HTERT RPE-1 (cell line): ENCODE measurements around the gene RASGEF1C.

Source experiments
- in situ Hi-C: fragments of 300-500 bp; cut with MboI; formaldehyde crosslinking; loops from 4 replicates; pipeline ENCODE4 v1.14.3; 2020; ENCODE audit warnings: low sequenced_read_pairs

Gene RASGEF1C

DNA sequence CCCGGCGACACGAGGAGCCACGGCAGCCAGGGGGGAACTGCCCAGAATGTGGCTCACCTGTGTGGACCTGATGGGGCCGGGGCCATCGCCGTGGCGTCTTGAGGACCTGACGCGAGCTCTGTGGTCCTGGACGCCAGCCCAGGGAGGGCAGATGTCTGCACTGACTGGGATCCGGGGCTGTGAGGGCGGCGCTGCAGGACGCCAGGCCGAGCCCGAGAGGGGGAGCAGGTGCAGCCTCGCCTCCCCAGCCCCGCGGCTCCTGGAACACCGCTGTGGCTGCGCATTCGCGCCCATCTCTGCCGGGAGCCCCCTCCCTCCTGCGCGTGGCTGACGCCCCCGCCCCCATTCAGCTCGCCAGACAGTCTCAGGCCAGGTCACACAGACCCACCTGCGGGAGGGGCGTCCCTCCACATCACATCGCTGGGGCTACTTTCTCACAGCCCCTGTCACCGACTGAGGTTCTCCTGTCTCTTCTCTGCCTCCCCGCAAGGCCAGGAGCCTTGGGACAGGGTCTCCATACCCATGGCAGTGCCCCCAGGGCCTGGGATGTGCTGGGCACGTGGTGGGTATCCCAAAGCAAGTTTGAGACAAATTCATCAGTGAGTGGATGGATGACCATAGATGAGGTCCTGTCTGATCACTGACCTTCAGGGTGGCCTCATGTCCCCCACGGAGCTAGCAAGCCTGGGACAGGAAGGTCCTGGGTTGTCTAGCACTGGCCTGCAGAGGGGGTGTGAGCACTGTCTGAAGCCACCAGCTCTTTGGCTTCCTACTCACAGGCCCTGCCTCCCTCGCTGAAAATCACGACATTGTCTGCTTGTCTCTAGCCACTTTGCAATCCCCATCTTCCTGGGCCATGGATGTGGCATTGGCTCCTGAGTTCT, 47.3 kb downstream of the RASGEF1C start:
- in situ Hi-C loops = no loop called here

DNA sequence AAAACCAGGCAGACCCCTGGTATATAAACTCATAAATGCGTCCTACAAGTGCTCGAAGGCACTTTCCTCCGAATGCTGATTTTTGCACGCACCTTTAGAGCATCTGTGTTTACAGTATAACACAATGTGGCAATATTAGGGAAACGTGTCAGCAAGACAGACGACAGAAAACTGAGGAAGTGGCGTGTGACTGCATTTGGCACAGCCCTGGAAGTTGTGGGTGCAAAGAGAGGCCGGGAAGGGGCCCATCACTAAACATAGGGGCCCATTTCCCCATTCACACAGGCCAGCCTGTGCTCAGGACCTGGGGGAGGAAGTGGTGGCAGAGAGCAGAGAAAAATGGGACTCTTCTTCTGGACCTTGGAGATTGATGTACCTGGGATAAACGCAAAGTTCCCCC, 48.2 kb downstream of the RASGEF1C start:
- in situ Hi-C loops = no loop called here

DNA sequence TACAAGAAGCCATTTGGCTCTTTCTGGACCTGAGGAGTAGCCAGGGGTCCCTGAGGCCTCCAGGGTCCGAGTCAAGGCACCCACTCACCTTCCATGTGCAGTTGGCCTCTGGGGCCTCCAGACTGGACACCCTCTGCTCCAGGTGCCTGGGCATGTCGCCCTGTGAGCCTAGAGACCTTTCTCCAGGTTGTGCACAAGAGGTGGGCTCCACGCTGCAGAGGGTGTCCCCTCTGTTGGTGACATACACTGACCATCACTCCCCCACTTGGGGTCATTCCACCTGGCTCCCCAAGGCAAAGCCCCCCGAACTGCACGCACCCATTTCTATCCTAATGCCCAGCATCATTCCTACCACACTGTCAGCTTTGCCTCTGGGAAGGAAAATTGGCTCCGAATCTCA, 48.8 kb downstream of the RASGEF1C start:
- in situ Hi-C loops = no loop called here

DNA sequence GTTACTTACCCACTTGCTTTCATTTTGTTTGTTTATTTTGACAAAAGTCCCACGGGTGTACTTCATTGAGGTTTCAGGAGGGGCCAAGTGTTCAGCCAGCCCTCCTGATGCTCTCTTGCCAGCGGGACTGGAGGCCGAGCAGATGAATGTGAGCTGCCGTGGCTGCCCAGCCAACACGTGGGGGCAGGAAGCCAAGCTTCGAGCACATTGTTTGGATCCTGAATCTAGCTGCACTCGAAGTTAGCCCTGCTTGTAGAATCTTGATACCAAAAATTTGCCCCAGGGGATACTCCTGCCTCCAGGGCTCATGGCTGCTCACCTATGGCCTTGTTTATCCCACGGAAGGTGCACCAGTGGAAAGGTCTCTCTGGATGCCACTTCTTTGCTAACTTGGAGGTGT, 49.3 kb downstream of the RASGEF1C start:
- in situ Hi-C loops = no loop called here

DNA sequence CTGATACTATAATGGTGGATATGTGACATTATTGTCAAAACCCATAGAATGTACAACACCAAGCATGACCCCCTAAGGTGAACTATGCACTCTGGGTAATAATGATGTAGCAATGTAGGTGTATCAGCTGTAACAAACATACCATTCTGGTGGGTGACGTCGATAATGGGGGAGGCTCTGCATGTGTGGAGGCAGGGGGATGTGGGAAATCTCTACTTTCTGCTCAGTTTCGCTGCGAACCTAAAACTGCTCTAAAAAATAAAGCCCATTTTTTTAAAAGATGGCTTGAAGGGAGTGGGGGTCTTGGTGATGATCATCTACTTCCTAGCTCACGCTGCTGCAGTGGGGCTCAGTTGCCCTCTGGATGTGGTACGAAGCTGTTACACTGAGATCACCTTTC, 51.1 kb downstream of the RASGEF1C start:
- in situ Hi-C loops = no loop called here

DNA sequence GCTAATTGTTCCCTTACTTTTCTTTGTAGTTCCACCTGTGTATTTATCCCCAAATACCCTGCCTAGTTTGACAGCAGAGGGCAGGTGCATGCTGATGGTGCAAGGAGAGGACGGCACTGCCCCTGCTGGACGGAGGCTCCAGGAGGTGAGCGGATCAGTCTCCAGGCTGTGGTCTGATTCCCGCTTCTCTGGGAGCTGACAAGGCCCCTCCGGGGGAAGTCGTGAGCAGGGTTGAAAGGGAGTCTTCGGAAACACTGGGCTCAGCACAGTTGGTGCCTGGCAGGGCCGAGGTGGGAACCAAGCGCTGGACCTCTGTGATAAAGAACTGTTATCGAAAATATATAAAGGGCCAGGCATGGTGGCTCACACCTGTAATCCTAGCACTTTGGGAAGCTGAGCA, 52.9 kb downstream of the RASGEF1C start:
- in situ Hi-C loops = no loop called here

DNA sequence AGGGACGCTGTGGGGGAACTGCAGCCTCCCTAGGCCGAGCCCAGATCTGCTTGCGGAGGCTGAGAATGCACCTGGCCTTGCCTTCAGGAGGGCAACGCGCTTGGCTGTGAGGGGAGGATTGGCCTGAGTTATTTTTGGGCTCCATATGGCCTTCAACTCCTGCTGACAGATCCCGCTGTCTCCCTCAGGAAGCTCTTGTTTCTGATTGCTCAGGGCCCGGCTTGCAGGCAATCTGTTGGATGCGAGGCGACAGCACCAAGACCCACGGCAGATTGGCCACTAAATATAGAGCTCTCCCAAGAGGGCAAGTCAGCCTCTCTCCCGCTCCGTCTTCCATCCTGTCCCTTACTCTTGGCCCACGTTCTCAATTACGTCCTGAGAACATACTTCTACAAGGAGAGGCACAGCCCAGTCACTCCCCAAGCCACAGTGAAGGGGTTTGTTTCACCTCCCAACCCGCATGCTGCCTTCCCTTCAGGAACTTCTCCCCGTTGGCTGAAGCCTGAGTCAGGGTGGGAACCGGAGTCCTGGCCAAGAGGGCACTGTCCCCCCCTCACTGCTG, 53.6 kb downstream of the RASGEF1C start:
- in situ Hi-C loops = no loop called here

DNA sequence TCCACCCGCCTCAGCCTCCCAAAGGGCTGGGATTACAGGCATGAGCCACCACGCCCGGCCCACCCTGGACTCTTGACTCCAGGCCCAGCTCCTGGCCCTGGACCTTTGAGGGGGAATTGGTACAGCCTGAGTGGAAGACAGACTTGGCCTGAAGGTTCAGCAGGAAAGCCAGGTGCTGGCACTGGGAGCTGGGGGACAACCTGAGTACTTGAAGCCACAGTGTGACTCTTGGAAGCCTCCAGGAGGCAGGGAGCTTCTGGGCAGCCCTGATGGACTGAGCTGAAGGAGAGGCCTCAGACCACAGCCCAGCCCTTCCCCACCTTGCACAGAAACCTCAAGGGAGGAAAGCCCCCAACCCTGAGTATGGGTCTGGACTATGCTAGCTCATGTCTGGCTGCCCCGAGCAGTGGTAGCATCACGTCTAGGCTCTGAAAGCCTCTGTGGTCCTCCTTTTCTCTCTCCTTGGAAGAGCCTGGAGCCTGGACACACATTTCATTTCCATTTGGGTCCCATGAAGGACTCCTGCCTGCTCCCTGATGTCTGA, 54.1 kb downstream of the RASGEF1C start:
- in situ Hi-C loops = no loop called here

DNA sequence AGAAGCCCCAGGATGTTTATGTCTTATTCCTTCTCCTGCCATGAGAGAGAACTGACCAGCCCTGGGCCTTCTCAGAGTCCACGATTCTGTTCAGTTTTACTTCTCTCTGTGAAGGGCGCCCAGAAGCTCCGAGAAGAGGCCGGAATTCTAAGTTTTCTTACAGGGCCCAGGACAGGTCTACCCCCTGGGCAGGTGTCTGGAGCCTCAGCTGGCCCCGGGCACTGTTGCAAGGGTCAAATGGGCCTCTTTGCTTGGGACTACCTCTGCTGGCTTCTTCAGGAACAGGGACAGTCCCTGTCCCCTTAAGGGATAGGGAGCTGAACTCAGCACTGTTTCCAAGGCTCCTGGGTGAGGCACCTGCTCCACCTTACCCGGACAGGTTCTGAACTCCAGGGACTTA, 55.0 kb downstream of the RASGEF1C start:
- in situ Hi-C loops = no loop called here

DNA sequence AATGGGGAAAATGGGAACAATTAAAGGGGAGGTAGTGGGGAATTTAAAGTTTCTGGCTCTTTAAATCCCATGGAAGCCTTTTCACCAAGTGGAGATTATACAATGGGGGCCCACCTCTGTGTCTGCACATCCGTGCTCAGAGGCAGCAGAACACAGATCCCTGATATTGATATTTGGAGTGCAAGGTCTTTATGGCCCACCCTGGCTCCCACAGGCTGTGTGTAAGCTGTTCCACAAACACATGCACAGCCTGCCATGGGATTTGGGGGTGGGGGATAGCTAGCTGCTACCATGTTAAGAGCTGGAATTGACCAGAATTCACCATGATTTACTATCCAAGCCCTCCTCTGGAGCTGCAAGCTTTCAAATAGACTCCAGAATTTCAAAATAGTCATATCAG, 55.9 kb downstream of the RASGEF1C start:
- in situ Hi-C loops = no loop called here

DNA sequence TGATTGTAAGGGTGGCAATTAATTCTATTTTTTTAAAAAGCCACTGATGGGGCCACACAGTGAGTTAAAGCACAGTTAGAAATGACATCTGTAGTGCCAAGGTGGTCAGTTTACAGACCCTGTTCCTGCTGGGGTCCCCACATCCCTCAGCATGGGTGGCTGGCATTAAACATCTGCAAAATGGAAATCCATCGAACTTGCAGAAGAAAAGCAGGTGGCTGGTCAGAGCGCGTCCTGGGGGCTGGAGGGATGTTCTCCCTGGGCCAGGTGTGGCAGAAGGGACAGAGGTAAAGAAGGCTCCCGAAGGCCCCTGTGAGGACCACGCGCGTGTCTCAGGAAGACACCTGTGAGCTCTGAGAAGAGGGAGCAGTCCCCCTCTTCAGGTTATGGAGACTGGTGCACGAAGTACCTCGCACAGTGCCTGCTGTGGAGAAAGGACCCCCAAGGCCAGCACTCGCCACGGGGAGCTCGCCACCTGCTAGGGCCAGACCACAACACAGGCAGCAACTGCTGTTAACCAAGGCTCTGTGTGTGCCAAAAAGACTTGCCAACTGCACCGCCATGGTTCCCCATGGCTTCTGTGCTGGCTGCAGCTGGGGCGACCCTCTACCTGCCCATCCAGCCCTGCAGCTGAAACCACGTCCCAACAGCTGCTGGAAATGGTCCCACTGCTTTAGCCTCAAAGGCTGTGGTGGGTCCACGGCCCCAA, 65.2 kb downstream of the RASGEF1C start:
- in situ Hi-C loops = no loop called here

DNA sequence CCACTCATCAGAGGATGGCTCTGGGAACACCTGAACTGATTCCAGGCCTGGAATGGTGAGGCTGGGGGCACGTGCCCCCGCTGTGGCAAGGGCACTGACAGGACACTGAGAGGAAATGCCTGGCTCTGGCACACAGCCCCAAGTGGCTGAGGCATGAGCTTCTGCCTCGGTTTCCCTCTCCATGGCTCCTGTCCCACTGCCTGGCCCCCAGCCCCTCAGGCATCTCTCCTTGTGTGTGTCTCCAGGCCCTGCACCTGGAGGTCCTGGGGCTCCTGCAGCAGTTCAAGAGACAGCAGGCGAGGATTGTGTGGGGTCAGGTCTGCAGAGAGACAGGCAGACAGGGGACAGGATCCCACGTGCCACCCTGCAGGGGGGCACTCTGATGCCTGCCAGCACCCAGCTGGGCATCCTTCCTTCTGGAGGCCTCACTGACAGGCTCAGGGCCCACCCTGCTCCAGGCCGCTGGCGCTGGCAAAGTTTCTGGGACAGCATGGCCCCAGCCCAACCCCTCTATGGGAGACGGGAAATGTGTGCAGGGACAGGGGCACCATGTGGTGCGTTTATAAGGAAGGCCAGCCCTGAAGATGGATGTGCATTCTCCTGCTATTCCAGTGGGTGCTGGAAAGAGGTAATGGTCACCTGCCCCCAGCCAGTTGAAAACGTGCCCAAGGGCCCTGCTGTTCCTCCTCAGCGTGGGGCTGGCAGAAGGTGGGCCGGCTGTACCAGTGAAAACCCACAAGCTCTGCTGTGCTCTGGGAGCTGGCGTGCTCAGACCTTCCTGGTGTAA, 66.0 kb downstream of the RASGEF1C start:
- in situ Hi-C loops = no loop called here

DNA sequence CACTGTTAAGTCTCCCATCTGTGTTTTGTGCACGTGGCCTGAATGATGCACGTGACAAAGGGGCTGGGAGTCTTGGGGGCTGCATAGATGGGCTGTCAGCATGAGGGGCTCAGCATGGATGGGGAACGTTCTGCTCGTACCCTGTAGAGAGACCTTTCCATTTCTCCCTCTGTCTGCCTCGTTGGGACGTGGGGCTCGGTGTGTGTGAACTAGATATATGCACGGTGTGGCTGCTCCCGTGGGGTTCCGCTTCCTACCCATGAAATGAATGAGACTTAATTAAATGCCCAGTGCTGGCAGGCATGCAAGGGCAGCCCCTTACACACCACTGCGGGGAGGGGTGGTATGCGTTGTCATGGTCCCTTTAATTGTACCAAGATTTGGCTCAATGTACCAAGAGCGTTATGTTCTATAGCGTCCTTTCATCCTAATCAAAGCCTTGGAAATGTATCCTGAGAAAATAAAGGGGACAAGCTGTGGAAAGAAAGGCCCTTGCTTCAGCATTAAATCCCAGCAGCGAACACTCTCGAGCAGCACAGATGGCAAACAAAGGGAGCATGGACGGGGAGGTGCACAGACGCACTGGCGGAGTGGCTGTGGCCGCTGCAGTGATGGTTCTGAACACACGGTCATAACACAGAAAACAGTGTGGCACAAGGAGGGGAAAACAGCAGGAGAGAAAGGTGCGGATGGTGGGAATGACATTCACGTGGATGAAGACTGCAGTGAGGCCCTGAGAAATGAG, 66.8 kb downstream of the RASGEF1C start:
- in situ Hi-C loops = no loop called here

DNA sequence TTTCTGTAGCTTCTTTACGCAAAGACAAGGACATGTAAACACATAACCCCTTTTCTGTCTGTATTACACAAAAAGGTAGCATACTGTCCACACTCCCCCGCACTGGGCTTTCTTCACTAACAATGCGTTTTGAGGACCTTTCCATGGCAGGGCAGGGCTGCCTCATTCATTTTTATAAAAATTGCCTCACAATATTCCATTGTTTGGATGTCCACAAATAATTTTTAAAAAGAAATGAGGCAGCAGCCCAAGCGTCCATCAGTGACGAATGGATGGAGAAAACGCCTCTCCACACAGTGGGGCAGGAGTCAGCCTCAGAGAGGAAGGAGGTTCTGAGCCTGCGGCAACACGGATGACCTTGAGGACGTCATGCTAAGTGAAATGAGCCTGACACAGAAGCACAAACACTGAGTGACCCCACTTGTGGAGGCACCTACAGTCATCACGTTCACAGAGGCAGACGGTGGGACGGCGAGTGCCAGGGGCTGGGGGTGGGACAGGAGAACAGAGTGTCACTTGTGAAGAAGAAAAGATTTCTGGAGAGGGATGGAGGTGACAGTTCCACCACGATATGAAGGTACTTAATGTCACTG, 67.8 kb downstream of the RASGEF1C start:
- in situ Hi-C loops = no loop called here

DNA sequence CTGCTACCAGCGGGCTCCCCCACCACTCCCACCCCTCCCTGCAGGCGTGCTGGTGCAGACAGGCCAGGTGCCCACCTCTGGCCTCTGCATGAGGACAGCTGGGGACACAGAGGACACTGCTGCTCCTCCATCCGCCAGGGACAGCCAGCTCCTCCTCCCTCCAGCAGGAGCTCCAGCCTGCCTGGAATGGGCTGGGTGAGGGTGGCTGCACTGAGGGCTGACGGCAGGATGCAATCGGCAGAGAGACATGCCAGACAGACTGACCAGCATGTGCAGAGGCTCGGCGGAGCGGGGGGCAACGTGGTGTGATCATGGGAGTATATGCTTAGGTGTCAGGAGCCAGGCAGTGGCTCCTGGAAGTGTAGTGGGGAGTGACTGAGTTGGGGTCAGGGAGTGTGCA, 68.4 kb downstream of the RASGEF1C start:
- in situ Hi-C loops = no loop called here

DNA sequence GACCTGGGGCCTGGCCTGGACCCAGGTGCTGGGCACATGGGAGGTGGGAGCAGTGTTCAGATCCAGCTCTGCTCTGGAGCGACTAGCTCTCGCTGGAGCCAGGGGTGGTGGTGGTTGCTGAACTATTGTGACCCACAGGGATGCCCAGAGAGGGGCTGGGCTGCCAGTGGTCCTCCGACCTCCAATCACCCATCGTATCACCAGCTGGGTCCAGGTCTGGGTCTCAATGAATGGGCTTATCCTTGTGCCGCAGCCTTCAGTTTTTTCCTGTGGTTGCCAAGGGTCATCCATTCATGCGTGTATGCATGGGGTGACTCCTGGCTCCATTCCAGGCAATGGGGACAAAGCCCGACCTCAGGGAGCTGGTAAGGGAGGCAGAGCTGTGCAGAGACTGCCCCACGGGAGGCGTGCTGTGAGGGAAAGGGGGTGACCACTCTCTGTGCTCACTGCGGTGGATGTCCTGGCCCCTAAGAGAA, 68.9 kb downstream of the RASGEF1C start:
- in situ Hi-C loops = no loop called here

DNA sequence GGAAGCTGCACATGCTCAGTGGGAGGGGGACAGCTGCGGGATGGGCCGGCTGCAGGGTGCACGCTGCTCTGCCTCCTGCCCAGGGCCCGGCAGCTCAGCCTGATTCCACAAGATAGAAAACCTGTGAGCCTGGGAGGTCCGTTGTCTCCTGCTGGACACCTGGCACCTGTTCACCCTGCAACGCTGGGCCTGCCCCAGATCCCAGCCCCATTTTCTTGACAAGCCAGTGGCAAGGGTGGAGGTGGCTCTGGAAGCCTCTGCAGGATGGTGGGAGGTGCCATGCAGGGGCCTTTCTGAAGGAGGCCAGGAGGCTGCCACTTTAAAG, 69.3 kb downstream of the RASGEF1C start:
- in situ Hi-C loops = no loop called here

DNA sequence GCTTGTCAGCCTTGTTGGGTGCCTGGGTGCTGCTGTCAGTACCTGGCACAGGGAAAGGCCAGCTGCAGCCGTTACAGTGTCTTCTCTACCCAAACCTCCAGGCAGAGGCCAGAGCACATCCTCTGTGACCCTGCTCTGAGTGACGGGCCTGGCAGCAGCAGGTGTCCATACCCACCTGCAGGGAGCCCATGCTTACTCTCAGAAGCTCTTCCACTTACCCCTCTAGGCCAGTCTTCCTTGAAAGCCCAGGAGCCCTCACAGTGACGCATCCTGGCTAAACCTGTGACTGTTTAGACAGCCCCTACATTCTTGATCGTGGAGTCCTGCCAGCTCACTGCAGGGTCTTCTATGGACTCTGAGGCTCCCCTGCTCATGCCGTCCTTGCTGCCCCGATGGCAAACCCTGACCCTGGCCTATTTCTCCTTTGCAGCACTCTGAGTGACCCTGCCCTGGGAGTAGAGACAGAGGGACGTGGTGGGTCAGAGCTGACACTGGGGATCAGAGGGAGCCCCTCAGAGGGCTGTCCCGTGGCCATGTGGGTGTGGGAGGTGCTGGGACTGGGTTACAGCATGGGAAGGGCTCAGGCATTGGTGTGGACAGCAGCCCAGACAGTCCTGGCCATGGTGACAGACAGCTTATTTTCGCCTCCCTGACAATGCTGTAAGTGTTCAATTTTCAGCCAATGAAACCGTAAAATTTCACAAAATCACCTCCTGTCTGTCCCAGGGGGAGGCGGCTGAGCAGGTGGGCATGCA, 69.9 kb downstream of the RASGEF1C start:
- in situ Hi-C loops = no loop called here
